GM21360 (cell line): ENCODE measurements around the gene FAM228B.
A peak's percentile ranks its signal among the peaks of the same experiment; 100 is the strongest.

Source experiments
- ATAC-seq: cut with Tn5 transposase; IDR thresholded peaks from one replicate; pipeline ENCODE4 v1.9.1; 2021; ENCODE audit warnings: mild to moderate bottlenecking, moderate library complexity; ENCODE audit not compliant: unreplicated experiment

FAM228B gene

DNA sequence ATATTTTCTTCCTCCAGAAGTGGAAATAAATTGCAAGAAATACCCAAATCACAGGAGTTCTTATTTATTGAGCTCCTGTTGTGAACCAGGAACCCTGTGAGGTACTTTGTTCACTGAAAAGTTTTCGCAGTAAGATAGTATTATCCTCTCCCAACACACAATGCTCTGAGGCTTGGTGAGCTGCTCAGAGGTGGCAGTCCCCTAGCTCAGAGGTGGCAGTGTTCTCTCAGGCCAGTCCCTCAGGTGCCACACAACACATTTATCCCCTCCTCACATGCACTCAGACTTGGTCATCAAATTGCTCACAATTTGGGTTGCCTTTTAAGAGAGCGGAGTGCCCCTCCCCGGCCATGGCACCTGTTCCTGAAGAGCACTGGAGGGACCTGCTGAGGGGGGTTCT lies 77.5 kb downstream of the FAM228B start:
- no peak for ATAC-seq

DNA sequence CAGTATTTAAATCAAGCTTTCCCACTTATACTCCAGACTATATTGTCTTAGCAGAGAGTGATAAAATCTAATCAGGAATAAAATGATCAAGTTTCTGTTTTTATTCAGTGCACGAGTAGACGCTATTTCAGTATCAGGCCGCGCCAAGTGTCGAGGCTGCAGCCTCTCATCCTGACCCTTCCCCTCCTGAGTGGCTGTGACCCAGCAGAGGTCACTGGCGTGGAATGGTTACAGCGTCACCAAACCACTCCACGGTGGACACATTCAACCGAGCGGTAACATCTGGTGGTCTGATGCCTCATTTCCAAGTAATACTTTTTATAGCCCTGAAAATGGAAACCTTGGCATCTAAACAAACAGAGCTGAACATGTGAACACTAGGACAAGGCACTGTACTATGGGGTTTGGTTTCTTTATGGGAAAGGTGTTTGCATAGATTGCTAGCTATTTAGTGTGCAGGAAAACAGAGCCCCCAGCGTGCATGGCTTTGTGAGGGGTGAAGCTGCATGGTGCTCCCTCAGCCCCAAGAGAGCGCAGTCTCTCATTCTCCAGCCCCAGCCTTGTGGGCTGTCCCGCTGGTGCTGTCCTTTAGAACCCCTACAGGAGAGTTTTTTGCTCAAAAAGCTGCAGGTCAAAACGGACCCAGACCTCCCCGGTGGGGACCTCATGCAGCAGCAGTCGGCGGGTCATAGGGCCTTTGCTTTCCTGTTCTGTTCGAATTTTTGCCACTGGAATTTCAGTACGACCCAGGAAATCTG lies 79.9 kb downstream of the FAM228B start:
- no peak for ATAC-seq

DNA sequence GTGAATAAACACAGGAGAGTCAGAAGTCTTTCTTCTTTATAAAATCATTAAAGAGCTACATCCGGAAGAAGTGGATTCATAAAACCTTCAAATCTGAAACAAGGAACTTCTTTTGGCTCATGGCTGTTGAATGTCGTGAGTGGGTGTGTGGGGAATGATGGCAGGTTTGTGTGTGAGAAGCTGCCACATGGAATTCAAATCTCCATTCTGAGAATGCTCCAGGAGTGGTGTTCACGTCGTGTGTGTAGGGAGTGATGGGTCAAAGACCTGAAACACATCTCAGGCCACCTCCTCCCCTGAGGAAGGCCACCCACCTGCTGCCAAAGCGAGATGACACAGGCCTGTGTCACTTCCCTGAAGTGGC lies 80.5 kb downstream of the FAM228B start:
- ATAC-seq, result no peak

DNA sequence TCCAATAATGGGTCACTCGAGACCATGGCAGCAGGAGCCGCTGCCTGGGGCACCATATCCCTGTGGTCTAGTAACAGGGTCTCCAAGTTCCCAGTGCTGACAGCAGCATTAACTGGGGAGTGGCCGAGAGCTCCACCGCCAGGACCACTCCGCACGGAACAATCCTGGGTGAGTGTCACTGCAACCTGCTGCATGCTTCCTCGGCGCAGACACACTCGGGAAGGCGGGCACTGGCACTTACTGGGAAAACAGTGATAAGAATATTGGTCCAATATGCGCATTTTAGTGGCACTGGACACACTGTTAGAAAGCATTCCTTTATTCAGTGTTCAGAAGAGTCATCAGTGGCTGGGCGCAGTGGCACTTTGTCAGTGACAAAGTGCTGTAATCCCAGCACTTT lies 81.2 kb downstream of the FAM228B start:
- ATAC-seq, result no peak

DNA sequence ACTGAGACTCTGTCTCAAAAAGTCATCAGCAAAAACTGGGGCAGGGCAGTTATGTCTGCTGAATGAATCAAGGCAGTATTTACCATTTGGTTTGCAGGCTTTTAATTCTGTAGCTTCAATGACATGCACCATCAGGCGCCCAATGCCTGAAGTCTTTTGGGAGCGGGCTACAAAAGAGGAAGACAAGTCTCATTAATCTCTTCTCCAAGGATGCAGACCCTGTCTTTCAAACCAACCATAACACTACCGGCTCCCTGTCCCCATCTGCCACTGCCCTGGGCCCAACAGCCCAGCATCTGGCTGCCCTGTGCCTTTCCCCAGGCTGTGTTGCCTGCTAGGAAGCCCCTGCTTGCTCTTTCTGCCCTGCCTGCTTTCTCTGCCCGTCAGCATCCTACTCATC lies 81.9 kb downstream of the FAM228B start:
- no peak for ATAC-seq

DNA sequence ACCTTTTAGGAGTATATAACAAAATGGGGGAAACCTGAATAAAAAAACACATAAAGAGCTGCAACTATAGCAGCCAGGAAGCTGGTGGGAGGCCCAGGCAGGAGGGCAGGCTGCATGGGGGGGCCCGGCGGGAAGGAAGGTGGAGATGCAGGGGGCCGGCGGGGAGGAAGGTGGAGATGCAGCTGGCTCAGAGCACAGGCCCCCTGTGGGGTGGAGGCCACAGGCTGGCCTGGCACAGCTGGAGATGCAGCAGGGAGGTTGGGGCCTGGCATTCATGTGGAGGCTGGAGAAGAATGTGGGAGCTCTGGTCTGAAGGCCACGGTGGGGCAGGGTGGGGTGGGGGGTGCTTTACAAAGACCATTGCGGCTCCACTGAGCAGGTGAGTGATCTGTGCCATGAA lies 83.0 kb downstream of the FAM228B start:
- no peak for ATAC-seq

DNA sequence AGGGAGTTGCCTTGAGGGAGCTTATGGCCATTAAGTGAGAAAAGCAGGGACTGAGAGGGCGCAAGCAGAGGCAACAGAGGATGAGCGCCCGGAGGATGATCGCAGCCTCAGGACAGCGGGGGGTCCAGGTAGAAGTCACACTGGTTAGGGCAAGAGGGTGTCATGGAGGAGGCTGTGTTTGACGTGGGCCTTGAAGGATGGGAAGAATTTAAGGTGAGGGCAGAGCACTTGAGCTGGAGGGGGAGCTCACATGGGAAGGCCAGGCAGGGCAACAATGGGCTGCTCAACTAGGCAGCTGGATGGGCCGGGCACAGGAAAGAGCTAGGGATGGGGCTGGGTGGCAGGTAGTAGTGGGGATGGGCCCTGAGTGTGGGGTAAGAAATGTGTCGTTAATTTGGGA lies 83.4 kb downstream of the FAM228B start:
- no peak for ATAC-seq

GRCh38 chr2:24207359-24207758 lies 84.1 kb downstream of the FAM228B start:
- no peak for ATAC-seq

- no peak for ATAC-seq
Observed at GRCh38 chr2:24208490-24208889, 85.2 kb downstream of the FAM228B start.

GRCh38 chr2:24209389-24210105 lies 86.3 kb downstream of the FAM228B start:
- ATAC-seq, result no peak

- ATAC-seq, result no peak
Observed at GRCh38 chr2:24210106-24210455, 86.8 kb downstream of the FAM228B start.

DNA sequence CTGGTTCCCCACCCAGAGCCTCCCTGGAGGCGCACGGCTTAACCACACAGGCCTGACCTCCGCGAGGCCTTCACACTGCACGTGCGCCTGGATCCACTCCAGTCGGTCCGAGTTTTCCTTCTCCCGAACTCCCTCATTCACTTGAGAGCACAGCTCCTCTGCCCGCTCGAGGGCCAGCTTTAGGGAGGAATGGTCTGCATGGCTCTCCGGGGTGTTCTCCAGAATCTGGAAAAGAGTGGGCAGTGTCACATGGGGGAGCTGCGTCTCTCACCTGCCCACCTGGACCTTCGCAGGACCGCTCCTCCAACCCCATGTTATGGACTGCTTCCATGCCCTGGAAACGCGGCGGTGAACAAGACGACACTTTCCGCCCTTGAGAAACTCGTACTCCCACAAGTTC lies 87.5 kb downstream of the FAM228B start:
- no peak for ATAC-seq

- ATAC-seq, result no peak
Observed at GRCh38 chr2:24211408-24211807, 88.1 kb downstream of the FAM228B start.

- peak; percentile 91 for ATAC-seq
Observed at GRCh38 chr2:24214880-24215279, 91.6 kb downstream of the FAM228B start.
